HG03097 (cell line): Measurements from ENCODE around the gene VWA8.
"Not testable (repeated sequence)": the region's sequence is repeated elsewhere in the genome, so short reads cannot be mapped to it uniquely, and the experiment has no call there.

Source experiments
- ATAC-seq: cut with Tn5 transposase; IDR thresholded peaks from one replicate; pipeline ENCODE4 v1.9.1; 2021; ENCODE audit not compliant: unreplicated experiment, low FRiP score

The VWA8 gene

DNA sequence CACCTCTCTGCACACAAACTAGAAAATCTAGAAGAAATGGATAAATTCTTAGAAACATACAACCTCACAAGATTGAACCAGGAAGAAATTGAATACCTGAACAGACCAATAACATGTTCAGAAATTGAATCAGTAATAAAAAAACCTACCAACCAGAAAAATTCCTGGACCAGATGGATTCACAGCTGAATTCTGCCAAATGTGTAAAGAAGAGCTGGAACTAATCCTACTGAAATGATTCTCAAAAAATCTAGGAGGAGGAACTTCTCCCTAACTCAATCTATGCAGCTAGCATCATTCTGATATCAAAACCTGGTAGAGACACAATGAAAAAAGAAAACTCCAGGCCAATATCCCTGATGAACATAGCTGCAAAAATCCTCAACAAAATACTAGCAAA lies 336.9 kb downstream of the VWA8 start:
- ATAC-seq, result no peak

GRCh38 chr13:41622432-41623429 lies 338.2 kb downstream of the VWA8 start:
- ATAC-seq, result no peak

DNA sequence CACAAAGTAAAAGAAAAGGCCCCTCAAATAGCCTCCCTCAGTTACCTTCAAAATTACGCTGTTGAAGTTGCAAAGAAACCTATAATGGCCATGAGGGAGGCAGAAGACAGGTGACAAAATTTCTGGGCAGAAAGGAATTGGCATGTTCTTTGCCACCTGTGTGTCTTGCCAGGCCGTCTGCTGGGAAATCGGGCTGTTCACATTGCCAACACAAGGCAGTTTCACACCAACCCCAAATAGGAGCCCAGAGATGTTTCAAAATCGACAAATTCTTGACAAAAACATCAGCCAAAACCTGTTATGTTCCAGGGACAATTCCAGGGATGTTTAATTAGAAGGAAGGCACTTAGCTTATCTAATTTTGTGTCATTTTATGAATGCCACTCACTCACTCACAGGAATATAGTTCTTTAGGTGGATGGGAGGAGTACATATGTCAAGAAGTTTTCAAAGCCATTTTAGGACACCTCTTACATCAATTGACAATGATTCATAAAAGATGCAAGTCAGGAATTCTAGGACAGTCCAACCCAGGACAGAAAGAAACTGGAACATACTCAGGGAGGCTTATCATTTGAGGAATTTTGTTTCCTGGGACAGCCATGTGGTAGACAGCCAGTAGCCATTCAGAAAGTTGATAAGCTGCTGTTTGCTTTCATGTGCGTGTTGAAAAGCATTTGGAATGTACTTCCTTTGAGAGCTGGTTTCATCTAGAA lies 339.0 kb downstream of the VWA8 start:
- no peak for ATAC-seq

DNA sequence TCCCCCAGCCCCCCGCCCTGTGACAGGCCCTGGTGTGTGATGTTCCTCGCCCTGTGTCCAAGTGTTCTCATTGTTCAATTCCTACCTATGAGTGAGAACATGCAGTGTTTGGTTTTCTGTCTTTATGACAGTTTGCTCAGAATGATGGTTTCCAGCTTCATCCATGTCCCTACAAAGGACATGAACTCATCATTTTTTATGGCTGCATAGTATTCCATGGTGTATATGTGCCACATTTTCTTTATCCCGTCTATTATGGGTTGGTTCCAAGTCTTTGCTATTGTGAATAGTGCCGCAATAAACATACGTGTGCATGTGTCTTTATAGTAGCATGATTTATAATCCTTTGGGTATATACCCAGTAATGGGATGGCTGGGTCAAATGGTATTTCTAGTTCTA lies 343.3 kb downstream of the VWA8 start:
- not testable (repeated sequence) for ATAC-seq

- no peak for ATAC-seq
Observed at GRCh38 chr13:41616151-41616550, 344.8 kb downstream of the VWA8 start.

DNA sequence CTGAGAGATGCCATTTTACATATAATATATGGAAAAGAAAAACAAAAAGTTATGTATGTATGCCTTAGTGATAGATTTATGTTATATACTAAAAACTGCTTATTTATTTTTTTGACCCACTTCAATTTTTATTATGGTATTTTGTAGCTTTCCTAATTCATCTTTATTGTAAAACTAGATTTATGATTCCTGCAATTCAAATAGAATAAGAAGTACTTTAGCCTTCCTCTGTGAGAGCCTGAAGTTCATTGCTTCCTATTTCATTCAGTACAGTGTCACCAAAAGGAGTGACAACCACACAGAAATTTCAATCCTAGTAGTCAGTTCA lies 345.4 kb downstream of the VWA8 start:
- ATAC-seq, result no peak

- ATAC-seq, result no peak
Observed at GRCh38 chr13:41614671-41615527, 346.0 kb downstream of the VWA8 start.

- ATAC-seq, result no peak
Observed at GRCh38 chr13:41613984-41614661, 346.8 kb downstream of the VWA8 start.

DNA sequence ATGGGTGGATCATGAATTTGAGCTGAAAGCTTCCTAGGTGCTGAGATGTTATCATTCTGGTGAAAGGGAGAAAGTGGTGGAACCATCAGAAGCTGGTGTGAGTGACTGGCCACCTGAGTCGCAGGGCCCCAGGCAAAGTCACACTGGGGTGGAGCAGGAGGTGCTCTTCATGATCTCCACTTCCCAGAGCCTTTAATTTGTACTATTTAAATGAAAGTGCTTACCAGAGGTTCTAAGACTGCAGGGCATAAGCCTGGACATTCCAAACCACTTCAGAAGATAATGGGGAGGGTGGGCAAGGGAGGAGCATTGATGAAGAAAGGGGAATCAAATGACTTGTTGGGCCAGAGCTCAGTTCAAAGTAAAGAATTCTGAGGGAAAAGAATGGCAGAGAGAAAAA lies 347.4 kb downstream of the VWA8 start:
- ATAC-seq, result no peak

- no peak for ATAC-seq
Observed at GRCh38 chr13:41611385-41611784, 349.5 kb downstream of the VWA8 start.

GRCh38 chr13:41610404-41610803 lies 350.5 kb downstream of the VWA8 start:
- ATAC-seq, result no peak

GRCh38 chr13:41609828-41610227 lies 351.1 kb downstream of the VWA8 start:
- no peak for ATAC-seq

DNA sequence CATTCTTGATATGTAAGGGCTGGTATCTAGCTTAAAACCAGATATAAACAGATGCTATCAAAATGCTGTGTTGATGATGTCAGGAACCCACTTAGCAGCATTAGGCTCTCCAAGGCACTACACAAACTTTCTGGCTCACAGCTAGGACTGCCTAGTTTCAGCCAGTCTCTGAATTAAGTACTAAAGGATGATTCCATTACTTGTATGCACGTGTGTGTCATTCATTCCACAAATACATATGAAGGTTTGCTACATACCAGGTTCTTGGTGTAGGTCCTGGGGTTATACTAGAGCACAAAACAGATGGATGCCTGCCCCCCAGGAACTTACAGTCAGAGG lies 352.1 kb downstream of the VWA8 start:
- ATAC-seq, result no peak

DNA sequence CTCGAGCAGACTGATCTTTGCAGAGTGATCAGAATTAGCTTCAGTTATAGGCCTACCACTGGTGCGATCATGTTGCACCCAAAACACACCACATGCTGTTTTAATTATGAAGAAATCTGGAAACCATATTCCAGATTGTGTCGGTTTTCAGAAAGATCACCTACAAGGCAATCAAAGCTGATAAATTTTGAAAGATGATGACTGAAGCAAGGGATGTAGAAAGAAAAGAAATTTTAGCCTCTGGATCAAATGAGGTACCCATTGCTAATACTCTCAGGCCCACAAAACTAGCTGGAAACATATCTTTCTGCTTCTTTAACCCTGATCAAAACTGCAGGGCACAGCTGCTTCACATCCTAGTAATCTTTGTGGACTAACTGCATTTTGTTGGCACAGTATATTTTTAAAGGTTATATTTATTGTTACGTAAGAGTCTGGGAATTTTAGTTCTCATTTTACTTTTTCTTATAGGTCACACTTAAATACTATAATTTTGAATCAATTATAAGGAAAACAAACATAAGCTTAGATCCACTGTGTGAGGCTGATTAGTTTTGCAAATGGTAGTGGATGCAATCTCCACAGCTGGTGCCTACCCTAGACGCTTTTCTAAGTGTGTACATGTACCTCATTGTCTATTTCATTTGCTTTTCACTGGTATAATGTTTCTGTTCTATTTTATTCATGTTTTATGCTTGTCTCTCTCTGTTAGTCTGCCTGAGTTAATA lies 352.6 kb downstream of the VWA8 start:
- ATAC-seq, result no peak

DNA sequence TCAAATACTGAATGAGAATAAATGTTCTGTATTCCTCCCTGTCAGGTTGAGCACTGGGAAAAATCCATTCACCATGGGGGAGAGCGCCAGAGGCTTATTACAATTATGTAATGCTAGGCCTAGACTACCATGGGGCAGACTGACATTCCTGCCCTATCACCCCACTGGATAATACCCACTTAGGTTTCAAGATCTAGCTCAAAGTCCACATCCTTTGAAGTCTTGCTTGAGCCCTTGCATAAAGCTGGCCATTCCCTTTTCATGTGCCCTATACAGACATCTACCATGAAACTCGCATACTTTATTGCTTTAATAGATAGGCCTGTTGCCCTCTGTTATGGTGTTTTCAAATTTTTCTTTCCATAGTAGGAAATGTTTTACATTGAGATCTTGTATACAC lies 354.3 kb downstream of the VWA8 start:
- ATAC-seq, result no peak

DNA sequence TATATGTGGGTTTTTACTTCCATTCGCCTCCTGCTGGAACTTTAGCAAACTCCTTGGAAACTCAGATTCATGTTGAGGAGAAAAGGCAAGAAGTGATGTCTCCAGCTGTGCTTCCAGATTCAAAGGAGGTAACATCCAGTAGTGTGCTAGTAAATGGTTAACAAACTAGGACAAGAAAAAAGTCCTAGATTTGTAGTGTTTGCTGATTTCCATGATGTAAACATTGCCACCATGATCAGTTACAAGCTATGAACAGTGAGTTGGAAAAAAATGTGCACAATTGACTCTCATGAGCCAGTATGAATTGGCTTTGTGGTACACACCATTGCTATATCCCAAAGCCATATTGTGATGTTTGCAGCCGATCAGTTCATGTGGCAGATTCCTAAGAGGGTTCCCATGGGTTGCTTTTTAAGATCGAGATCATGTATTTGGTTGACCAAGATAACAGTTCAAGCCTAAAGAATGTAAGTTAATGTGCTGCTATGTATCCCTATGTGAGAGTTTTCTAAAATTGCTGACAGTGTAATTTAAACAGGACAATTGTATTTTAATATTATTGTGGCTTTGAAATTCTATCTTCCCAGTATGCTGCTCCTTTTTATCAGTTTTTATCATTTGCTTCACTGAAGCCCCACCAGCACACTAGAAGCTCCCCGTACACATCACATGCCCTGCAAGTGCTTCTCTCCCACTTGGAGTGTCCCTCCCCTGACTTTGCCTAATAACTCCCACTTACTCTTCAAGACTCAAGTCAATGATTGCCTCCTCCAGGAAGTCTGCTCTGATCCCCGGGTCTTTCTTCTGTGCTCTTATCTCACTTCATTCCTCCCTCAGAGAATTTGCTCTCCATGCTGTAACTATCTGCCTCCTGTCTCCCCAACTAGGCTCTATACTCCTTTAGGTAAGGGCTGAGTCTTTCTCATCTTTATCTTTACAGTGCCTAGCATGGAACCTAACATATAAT lies 355.3 kb downstream of the VWA8 start:
- ATAC-seq, result no peak

- ATAC-seq, result no peak
Observed at GRCh38 chr13:41603917-41604316, 357.0 kb downstream of the VWA8 start.

DNA sequence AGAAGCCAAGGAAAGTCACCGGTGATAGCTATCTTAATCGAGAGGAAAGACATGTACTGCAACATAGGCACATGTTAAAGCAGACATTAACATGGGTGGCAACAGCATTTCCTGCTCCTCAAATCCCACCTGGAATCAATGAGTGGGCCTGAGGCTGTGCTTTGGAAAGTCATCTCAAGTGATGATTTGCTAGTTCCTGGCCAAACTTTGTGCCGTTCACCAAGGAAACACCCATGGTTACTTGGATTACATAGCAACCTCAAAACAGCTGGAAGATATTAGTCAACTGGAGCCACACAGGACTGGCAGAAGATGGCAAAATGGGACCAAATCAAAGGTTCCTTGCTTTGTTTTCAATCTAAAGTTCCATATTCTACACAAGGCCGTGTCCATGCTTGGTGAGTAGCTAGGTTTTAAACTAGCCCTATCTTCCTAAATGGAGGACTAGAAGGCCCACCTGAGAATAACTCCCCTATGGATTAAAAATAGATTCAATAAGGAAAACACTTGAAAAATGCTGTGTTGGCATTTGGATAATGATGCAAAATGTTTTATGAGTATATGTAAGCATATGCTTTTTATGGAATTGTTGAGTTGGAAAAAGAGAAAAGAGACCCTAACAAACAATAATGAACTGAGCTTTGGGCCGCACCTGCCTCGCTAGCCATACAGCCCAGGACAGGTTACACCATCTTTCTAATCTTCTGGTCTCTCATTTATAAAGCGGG lies 359.0 kb downstream of the VWA8 start:
- no peak for ATAC-seq
